Endothelial cell of umbilical vein (primary cell): ENCODE measurements around the gene FARP1. TPM values are rescaled to one million over a fixed set of nuclear protein-coding genes. Genes with fewer than 3 reads are reported as not detected.

Experiments
- BruUV-seq: library from RNA; stranded (reverse); fragments of 400-500 nt; replicated peaks from 2 replicates; lab custom pipeline; 2021; lab: Mats Ljungman, UMichigan
- CTCF ChIA-PET: fragments of 300-600, 350-600 bp; sonication (Branson Sonifier 250); formaldehyde crosslinking; loops from one replicate; lab custom pipeline; 2021; ENCODE audit warnings: antibody characterized with exemption, inconsistent platforms; lab: Charles Lee
- POLR2A ChIA-PET: fragments of 300-600, 350-600 bp; sonication (Branson Sonifier 250); formaldehyde crosslinking; loops from one replicate; lab custom pipeline; 2021; ENCODE audit warnings: antibody characterized with exemption, inconsistent platforms; lab: Charles Lee
- DNase-seq: peaks from one replicate; pipeline ENCODE4 v3.0.0-alpha.2; 2011; ENCODE audit warnings: low read depth, low spot score
- FAIRE-seq: peaks from 2 replicates; lab custom pipeline; 2011; peaks lifted over from hg19 to GRCh38; lab: Jason Lieb, UNC
- H2AFZ ChIP-seq: 2 replicates; pipeline ENCODE4 v1.6.0; 2012; ENCODE audit warnings: low read depth, low read length, control low read depth, inconsistent platforms
- H3K27ac ChIP-seq: 2 replicates; pipeline ENCODE4 v1.5.1; 2011; ENCODE audit warnings: low read depth, mild to moderate bottlenecking, control low read depth, low read length, moderate library complexity; ENCODE audit not compliant: insufficient read depth
- H3K27me3 ChIP-seq, 2 experiments: 2 replicates each; pipeline versions ENCODE4 v1.6.0 to v1.6.1; 2011; ENCODE audit warnings: low read length in 2 of 2, mixed read lengths in 1 of 2; ENCODE audit not compliant: control insufficient read depth in 2 of 2, insufficient read depth in 2 of 2
- H3K36me3 ChIP-seq, 2 experiments: 2 replicates in 1 of 2; 3 replicates in 1 of 2; pipeline ENCODE4 v1.5.1; 2011; ENCODE audit warnings: low read length in 2 of 2, mild to moderate bottlenecking in 1 of 2, moderate library complexity in 1 of 2; ENCODE audit not compliant: control insufficient read depth in 2 of 2, insufficient read depth in 2 of 2; ENCODE audit errors: extremely low read depth in 1 of 2
- H3K4me1 ChIP-seq: 3 replicates; pipeline ENCODE4 v1.5.1; 2011; ENCODE audit warnings: mild to moderate bottlenecking, low read length; ENCODE audit not compliant: control insufficient read depth, insufficient read depth; ENCODE audit errors: extremely low read depth
- H3K4me2 ChIP-seq: 2 replicates; pipeline ENCODE4 v1.6.1; 2011; ENCODE audit warnings: low read length, control low read depth, mixed read lengths; ENCODE audit not compliant: insufficient read depth
- H3K4me3 ChIP-seq, 3 experiments: fragments of 200-600 bp in 1 of 3; sonication (generic), shearing (Covaris generic) in 1 of 3; replicated peaks in 1 of 3; 2 replicates each; pipeline ENCODE4 v1.5.1; 2011 to 2016; ENCODE audit warnings: control low read depth in 3 of 3, low read length in 3 of 3, mild to moderate bottlenecking in 2 of 3, inconsistent platforms in 1 of 3, low read depth in 1 of 3, moderate library complexity in 1 of 3; ENCODE audit not compliant: insufficient read depth in 1 of 3
- H3K79me2 ChIP-seq: 2 replicates; pipeline ENCODE4 v1.6.0; 2012; ENCODE audit warnings: low read length, inconsistent platforms; ENCODE audit not compliant: control insufficient read depth, insufficient read depth
- H3K9ac ChIP-seq: replicated peaks from 2 replicates; pipeline ENCODE3; 2011; ENCODE audit warnings: low read length, control low read depth; ENCODE audit not compliant: insufficient read depth; ENCODE audit errors: extremely low read depth
- H3K9me1 ChIP-seq: replicated peaks from 3 replicates; pipeline ENCODE4 v1.6.0; 2011; ENCODE audit warnings: mild to moderate bottlenecking, low read length; ENCODE audit not compliant: control insufficient read depth, insufficient read depth; ENCODE audit errors: extremely low read depth
- H3K9me3 ChIP-seq: replicated peaks from 2 replicates; pipeline ENCODE4 v1.5.1; 2012; ENCODE audit warnings: low read length, inconsistent platforms; ENCODE audit not compliant: control insufficient read depth, insufficient read depth
- H4K20me1 ChIP-seq: replicated peaks from 2 replicates; pipeline ENCODE3; 2011; ENCODE audit warnings: mild to moderate bottlenecking, low read length; ENCODE audit not compliant: control insufficient read depth, insufficient read depth; ENCODE audit errors: extremely low read depth
- EZH2 ChIP-seq: IDR thresholded peaks from 2 replicates; pipeline ENCODE4 v1.6.1; 2012; ENCODE audit warnings: borderline replicate concordance, low read depth, mild to moderate bottlenecking, moderate library complexity, low read length, inconsistent platforms; ENCODE audit not compliant: severe bottlenecking
- FOS ChIP-seq: IDR thresholded peaks from 2 replicates; pipeline ENCODE4 v1.6.1; 2011; ENCODE audit warnings: mild to moderate bottlenecking, low read length, moderate library complexity, borderline replicate concordance; ENCODE audit not compliant: insufficient read depth
- JUN ChIP-seq: IDR thresholded peaks from 2 replicates; pipeline ENCODE4 v1.6.1; 2011; ENCODE audit warnings: borderline replicate concordance, low read depth; ENCODE audit not compliant: insufficient read length, insufficient read depth
- MYC ChIP-seq: IDR thresholded peaks from one replicate; pipeline ENCODE4 v1.6.1; 2011; ENCODE audit warnings: mild to moderate bottlenecking, low read depth, low read length
- POLR2A ChIP-seq: IDR thresholded peaks from 2 replicates; pipeline ENCODE4 v1.6.1; 2012; ENCODE audit warnings: low read depth, mild to moderate bottlenecking, control low read depth, low read length
- POLR2AphosphoS5 ChIP-seq: IDR thresholded peaks from 2 replicates; pipeline ENCODE4 v1.6.1; 2012; ENCODE audit warnings: low read depth, mild to moderate bottlenecking, control low read depth, low read length, moderate library complexity; ENCODE audit not compliant: insufficient read depth
- dilution Hi-C: fragments of 300-500 bp; cut with MboI; formaldehyde crosslinking; loops from one replicate; pipeline ENCODE4 v1.15.0; 2019; ENCODE audit warnings: low sequenced_read_pairs; ENCODE audit not compliant: extremely low pct_ligation_motif_present
- intact Hi-C: fragments of 100-400 bp; cut with micrococcal nuclease; formaldehyde crosslinking; loops from one replicate; pipeline ENCODE4 v1.10.0; 2022
- polyA plus RNA-seq, 4 experiments: library from polyadenylated mRNA; depleted of rRNA in 3 of 4; stranded (reverse) in 3 of 4; unstranded in 1 of 4; fragments of >200 nt; gene quantifications; 2 replicates each; pipeline versions ENCODE4 v1.2.1 to v1.2.3, GENCODE V29; 2011 to 2012; ENCODE audit warnings: missing spikeins in 1 of 4
- total RNA-seq: library from RNA; stranded (reverse); gene quantifications from 2 replicates; pipeline ENCODE4 v1.2.3, GENCODE V29; 2021
- TF ChIP-seq, protein P1 (sequence below): IDR thresholded peaks from 2 replicates; pipeline ENCODE4 v1.6.1; 2011; ENCODE audit not compliant: insufficient read depth, insufficient read length
- TF ChIP-seq, protein P2 (sequence below), 2 donors: IDR thresholded peaks; 1 replicate in 1 of 2; 2 replicates in 1 of 2; pipeline ENCODE4 v1.5.1; 2011; ENCODE audit warnings: low read length in 2 of 2, mild to moderate bottlenecking in 2 of 2, moderate library complexity in 2 of 2, control low read depth in 1 of 2, inconsistent platforms in 1 of 2, low read depth in 1 of 2; ENCODE audit not compliant: insufficient read depth in 1 of 2; ENCODE audit errors: extremely low read depth in 1 of 2

FARP1 gene
- total and polyA plus RNA-seq, 2 donors (not counting 3 experiments of a cell fraction or from before 2014, with no cell fraction given) = 19.0 to 77.7 TPM

DNA sequence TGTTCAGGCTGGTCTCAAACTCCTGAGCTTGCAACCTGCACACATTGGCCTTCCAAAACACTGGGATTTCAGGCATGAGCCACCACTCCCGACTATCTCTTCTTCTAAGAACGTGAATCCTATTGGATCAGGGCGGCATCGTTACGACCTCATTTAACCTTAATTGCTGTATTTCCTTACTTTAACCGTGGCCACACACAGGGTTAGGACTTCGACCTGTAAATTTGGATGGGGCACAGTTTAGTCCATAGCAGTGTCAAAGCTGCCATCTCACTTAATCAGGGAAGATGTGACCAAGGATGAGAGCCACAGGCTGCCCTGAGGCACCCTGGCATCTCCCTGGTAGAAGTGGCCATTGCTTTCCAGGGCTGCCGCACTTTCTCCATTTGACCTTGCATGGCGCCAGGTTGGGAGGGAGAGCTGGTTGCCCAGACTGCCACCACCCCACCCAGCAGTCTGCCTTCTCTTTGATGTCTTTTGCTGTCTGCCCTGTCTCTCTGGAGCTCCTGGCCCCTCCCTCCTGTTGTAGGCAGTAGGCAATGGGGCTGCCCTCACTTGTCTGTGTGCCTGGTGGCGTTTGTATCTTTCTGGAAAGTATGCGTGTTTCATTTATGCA lies 175.5 kb downstream of the FARP1 start:
- Histone ChIP-seq H3K4me1 (no peaks in the 10 kb centered on the region), H4K20me1 (no peaks in the 10 kb centered on the region), H3K36me3 (no peaks in the 10 kb centered on the region), H3K4me2 (no peak overlapping the region), H3K27me3 (no peaks in the 10 kb centered on the region), H3K9me1 (no peaks in the 10 kb centered on the region), H3K9me3 (no peaks in the 10 kb centered on the region), H2AFZ (no peak overlapping the region), H3K79me2 (no peaks in the 10 kb centered on the region), H3K9ac (no peak overlapping the region), H3K27ac (no peak overlapping the region), H3K4me3 (no peak overlapping the region)
- intact Hi-C loops (no loop called here), dilution Hi-C loops (no loop called here)
- no peak for FAIRE-seq
- ChIA-PET POLR2A (interaction anchor here (0.6 kb wide), 2 partner anchors 151 to 279 kb away, joined by 3 to 6 read pairs; no protein-coding TSS in a partner anchor), CTCF (interaction anchor here (0.8 kb wide), 1 partner anchor 9 kb away, joined by 3 read pairs; no protein-coding TSS in a partner anchor)
- no TSS peak for BruUV-seq
- TF ChIP-seq MYC (no peak), FOS (no peak), EZH2 (no peak), JUN (no peak), POLR2A (no peak), POLR2AphosphoS5 (no peak)
- TF ChIP-seq, protein P1, sequence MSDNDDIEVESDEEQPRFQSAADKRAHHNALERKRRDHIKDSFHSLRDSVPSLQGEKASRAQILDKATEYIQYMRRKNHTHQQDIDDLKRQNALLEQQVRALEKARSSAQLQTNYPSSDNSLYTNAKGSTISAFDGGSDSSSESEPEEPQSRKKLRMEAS = no peak
- TF ChIP-seq, protein P2, sequence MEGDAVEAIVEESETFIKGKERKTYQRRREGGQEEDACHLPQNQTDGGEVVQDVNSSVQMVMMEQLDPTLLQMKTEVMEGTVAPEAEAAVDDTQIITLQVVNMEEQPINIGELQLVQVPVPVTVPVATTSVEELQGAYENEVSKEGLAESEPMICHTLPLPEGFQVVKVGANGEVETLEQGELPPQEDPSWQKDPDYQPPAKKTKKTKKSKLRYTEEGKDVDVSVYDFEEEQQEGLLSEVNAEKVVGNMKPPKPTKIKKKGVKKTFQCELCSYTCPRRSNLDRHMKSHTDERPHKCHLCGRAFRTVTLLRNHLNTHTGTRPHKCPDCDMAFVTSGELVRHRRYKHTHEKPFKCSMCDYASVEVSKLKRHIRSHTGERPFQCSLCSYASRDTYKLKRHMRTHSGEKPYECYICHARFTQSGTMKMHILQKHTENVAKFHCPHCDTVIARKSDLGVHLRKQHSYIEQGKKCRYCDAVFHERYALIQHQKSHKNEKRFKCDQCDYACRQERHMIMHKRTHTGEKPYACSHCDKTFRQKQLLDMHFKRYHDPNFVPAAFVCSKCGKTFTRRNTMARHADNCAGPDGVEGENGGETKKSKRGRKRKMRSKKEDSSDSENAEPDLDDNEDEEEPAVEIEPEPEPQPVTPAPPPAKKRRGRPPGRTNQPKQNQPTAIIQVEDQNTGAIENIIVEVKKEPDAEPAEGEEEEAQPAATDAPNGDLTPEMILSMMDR (IDR thresholded peaks at IDR 0.05; ENCODE audit: extremely low read depth in 1 of 2, insufficient read depth in 1 of 2, low read depth in 1 of 2, low read length in 2 of 2) = no peak
- DNase-seq = no peak
